ENCODE results near the gene BMAL1. TPM values are rescaled to one million over a fixed set of nuclear protein-coding genes. Genes with fewer than 3 reads are reported as not detected.

BMAL1 gene
- total RNA-seq, 1 donor from 2014 or later, result 7.0 TPM

DNA sequence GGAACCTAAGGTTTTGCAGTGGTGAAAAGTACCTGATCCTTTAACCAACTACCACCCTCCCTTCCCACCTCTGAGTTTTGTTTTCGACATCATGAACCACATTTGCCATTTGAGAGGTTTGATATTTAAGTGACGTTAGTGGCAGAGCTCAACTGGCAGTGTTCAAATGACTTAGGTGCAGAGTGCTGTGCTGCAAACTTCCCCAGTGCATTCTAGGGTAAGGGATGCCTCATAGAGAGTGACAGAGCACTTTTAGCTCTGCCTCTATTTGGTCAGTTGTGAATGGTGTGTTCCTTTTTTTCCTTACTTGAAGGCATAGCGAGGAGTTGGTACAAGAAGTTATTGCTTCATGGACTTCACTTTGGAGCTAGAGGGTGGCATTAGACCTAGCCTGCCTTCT, 9.4 kb downstream of the BMAL1 start:
- TF ChIP-seq, protein P1, sequence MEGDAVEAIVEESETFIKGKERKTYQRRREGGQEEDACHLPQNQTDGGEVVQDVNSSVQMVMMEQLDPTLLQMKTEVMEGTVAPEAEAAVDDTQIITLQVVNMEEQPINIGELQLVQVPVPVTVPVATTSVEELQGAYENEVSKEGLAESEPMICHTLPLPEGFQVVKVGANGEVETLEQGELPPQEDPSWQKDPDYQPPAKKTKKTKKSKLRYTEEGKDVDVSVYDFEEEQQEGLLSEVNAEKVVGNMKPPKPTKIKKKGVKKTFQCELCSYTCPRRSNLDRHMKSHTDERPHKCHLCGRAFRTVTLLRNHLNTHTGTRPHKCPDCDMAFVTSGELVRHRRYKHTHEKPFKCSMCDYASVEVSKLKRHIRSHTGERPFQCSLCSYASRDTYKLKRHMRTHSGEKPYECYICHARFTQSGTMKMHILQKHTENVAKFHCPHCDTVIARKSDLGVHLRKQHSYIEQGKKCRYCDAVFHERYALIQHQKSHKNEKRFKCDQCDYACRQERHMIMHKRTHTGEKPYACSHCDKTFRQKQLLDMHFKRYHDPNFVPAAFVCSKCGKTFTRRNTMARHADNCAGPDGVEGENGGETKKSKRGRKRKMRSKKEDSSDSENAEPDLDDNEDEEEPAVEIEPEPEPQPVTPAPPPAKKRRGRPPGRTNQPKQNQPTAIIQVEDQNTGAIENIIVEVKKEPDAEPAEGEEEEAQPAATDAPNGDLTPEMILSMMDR (IDR thresholded peaks at IDR 0.05; ENCODE audit: unreplicated experiment), result no peak
- H3K27me3 Mint-ChIP-seq, result peaks cover 21% of the 10 kb centered on the region
- H3K4me3 Mint-ChIP-seq (ENCODE audit: low read depth), result no peak overlapping the region
- no peak for DNase-seq (ENCODE audit: low spot score, unreplicated experiment)
- no peaks in the 10 kb centered on the region for H3K4me1 Mint-ChIP-seq (ENCODE audit: low read depth)
- H3K9me3 Mint-ChIP-seq (ENCODE audit: low read depth), result no peaks in the 10 kb centered on the region
- H3K36me3 Mint-ChIP-seq (ENCODE audit: insufficient read depth), result no peaks in the 10 kb centered on the region
- no peak overlapping the region for H3K27ac Mint-ChIP-seq

GRCh38 chr11:13287681-13288080, 10.1 kb downstream of the BMAL1 start:
- H3K4me1 Mint-ChIP-seq (ENCODE audit: low read depth), result no peaks in the 10 kb centered on the region
- H3K4me3 Mint-ChIP-seq (ENCODE audit: low read depth), result no peak overlapping the region
- H3K36me3 Mint-ChIP-seq (ENCODE audit: insufficient read depth), result no peaks in the 10 kb centered on the region
- DNase-seq (ENCODE audit: low spot score, unreplicated experiment), result no peak
- no peaks in the 10 kb centered on the region for H3K9me3 Mint-ChIP-seq (ENCODE audit: low read depth)
- peaks cover 14% of the 10 kb centered on the region for H3K27me3 Mint-ChIP-seq
- TF ChIP-seq, protein P1 (IDR thresholded peaks at IDR 0.05; ENCODE audit: unreplicated experiment), result no peak
- H3K27ac Mint-ChIP-seq, result no peak overlapping the region

DNA sequence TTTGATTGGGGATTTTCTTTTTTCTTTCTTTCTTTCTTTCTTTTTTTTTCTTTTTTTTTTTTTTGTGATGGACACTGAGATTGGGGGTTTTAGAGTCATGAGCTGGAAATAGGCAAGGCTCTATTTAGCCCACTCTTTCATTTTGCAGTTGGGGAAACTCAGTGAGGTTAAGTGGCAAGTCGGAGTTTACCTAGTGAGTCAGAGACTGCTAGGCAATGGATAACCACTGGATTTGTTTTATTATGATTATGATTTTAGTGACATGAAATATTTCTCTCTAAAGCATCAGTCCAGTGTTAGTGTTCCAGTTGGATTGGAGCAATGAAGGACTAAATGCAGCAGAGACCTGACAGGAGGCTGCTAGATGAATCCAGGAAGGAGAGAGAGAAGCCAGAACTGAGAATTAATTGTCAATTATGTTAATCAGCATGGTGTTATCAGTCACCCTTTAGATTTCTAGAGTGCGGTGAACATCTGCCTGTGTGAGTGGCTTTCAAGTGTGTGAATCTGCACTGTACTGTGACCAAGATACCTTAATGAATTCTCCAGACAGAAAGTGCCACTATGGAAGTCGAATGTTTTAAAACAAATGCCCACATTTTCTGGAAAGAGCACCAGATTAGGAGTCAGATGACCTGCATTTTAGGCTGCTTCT, 10.9 kb downstream of the BMAL1 start:
- no peak overlapping the region for H3K4me3 Mint-ChIP-seq (ENCODE audit: low read depth)
- no peaks in the 10 kb centered on the region for H3K36me3 Mint-ChIP-seq (ENCODE audit: insufficient read depth)
- TF ChIP-seq, protein P1 (IDR thresholded peaks at IDR 0.05; ENCODE audit: unreplicated experiment), result no peak
- no peaks in the 10 kb centered on the region for H3K4me1 Mint-ChIP-seq (ENCODE audit: low read depth)
- no peaks in the 10 kb centered on the region for H3K9me3 Mint-ChIP-seq (ENCODE audit: low read depth)
- no peak overlapping the region for H3K27ac Mint-ChIP-seq
- DNase-seq (ENCODE audit: low spot score, unreplicated experiment), result no peak
- peaks cover 10% of the 10 kb centered on the region for H3K27me3 Mint-ChIP-seq

DNA sequence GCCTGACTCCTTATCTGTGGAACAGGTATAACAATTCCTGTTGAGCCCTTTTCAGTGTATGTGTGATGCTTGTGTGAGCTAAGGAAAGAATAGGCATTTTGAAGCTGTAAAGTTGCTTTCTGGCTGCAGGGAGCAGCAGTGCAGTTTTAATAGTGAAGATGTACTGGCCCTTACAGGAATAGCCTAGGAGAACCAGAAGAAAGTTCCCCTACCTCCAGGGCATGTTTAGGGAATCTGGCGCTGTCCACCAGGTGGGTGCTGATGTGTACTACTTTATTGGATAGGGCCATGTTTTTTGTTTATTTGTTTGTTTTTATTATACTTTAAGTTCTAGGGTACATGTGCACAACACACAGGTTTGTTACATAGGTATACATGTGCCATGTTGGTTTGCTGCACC, 11.5 kb downstream of the BMAL1 start:
- Mint-ChIP-seq H3K4me1 (ENCODE audit: low read depth) (no peaks in the 10 kb centered on the region), H3K36me3 (ENCODE audit: insufficient read depth) (no peaks in the 10 kb centered on the region)
- no peak for DNase-seq (ENCODE audit: low spot score, unreplicated experiment)

GRCh38 chr11:13290221-13290980, 12.8 kb downstream of the BMAL1 start:
- TF ChIP-seq, protein P1 (IDR thresholded peaks at IDR 0.05; ENCODE audit: unreplicated experiment), result no peak
- H3K27ac Mint-ChIP-seq, result no peak overlapping the region

More for the DNA sequence above, 11.5 kb downstream of the BMAL1 start:
- Mint-ChIP-seq H3K4me3 (ENCODE audit: low read depth) (no peak overlapping the region), H3K27ac (no peak overlapping the region), H3K9me3 (ENCODE audit: low read depth) (no peaks in the 10 kb centered on the region), H3K27me3 (peaks cover 10% of the 10 kb centered on the region)
- TF ChIP-seq, protein P1 (IDR thresholded peaks at IDR 0.05; ENCODE audit: unreplicated experiment), result no peak

More at GRCh38 chr11:13290221-13290980, 12.8 kb downstream of the BMAL1 start:
- Mint-ChIP-seq H3K27me3 (peaks cover 11% of the 10 kb centered on the region), H3K9me3 (ENCODE audit: low read depth) (no peaks in the 10 kb centered on the region), H3K36me3 (ENCODE audit: insufficient read depth) (no peaks in the 10 kb centered on the region), H3K4me1 (ENCODE audit: low read depth) (no peaks in the 10 kb centered on the region), H3K4me3 (ENCODE audit: low read depth) (no peak overlapping the region)
- DNase-seq (ENCODE audit: low spot score, unreplicated experiment), result no peak

Data from progenitor cell of endocrine pancreas (in vitro differentiated cells).